Measurements from ENCODE around the gene ACYP2.

- TF ChIP-seq, protein P1, sequence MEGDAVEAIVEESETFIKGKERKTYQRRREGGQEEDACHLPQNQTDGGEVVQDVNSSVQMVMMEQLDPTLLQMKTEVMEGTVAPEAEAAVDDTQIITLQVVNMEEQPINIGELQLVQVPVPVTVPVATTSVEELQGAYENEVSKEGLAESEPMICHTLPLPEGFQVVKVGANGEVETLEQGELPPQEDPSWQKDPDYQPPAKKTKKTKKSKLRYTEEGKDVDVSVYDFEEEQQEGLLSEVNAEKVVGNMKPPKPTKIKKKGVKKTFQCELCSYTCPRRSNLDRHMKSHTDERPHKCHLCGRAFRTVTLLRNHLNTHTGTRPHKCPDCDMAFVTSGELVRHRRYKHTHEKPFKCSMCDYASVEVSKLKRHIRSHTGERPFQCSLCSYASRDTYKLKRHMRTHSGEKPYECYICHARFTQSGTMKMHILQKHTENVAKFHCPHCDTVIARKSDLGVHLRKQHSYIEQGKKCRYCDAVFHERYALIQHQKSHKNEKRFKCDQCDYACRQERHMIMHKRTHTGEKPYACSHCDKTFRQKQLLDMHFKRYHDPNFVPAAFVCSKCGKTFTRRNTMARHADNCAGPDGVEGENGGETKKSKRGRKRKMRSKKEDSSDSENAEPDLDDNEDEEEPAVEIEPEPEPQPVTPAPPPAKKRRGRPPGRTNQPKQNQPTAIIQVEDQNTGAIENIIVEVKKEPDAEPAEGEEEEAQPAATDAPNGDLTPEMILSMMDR (IDR thresholded peaks at IDR 0.05), result no peak
- peak in 1 of 3 donors; percentile 9 for TF ChIP-seq POLR2AphosphoS5 (IDR thresholded peaks at IDR 0.05)
These were observed 233.2 kb downstream of the ACYP2 start for GRCh38 chr2:54348646-54349045.

Data from transverse colon (tissue), 4 donors.